Activated T-cell treated with anti-CD3 and anti-CD28 coated beads for 48 hours (primary cell): ENCODE results near the gene NAGK.

Experiments
- DNase-seq: peaks from one replicate; pipeline ENCODE4 v3.0.0-alpha.2; 2020; ENCODE audit warnings: low read depth

The NAGK gene

GRCh38 chr2:71108091-71108490, 39.6 kb downstream of the NAGK start:
- DNase-seq: no peak

- DNase-seq: no peak
Observed at GRCh38 chr2:71113843-71114242, 45.4 kb downstream of the NAGK start.

- no peak for DNase-seq
Observed at GRCh38 chr2:71117063-71117462, 48.6 kb downstream of the NAGK start.

GRCh38 chr2:71120195-71120594, 51.7 kb downstream of the NAGK start:
- DNase-seq: no peak

GRCh38 chr2:71121479-71121878, 53.0 kb downstream of the NAGK start:
- DNase-seq: no peak

GRCh38 chr2:71122387-71123298, 54.2 kb downstream of the NAGK start:
- DNase-seq: no peak

GRCh38 chr2:71125506-71126294, 57.3 kb downstream of the NAGK start:
- DNase-seq: no peak

- no peak for DNase-seq
Observed at GRCh38 chr2:71126957-71127356, 58.5 kb downstream of the NAGK start.
